Measurements from ENCODE around the gene RAP1GAP. TPM values are rescaled to one million over a fixed set of nuclear protein-coding genes. Genes with fewer than 3 reads are reported as not detected.

Gene RAP1GAP
- total RNA-seq, 1 donor from 2014 or later, result 1.2 TPM

GRCh38 chr1:21621761-21622436 lies 47.3 kb downstream of the RAP1GAP start:
- TF ChIP-seq POLR2AphosphoS5 (IDR thresholded peaks at IDR 0.05; ENCODE audit: insufficient read depth in 1 of 2, low read depth in 1 of 2), result no peak
- TF ChIP-seq, protein P1, sequence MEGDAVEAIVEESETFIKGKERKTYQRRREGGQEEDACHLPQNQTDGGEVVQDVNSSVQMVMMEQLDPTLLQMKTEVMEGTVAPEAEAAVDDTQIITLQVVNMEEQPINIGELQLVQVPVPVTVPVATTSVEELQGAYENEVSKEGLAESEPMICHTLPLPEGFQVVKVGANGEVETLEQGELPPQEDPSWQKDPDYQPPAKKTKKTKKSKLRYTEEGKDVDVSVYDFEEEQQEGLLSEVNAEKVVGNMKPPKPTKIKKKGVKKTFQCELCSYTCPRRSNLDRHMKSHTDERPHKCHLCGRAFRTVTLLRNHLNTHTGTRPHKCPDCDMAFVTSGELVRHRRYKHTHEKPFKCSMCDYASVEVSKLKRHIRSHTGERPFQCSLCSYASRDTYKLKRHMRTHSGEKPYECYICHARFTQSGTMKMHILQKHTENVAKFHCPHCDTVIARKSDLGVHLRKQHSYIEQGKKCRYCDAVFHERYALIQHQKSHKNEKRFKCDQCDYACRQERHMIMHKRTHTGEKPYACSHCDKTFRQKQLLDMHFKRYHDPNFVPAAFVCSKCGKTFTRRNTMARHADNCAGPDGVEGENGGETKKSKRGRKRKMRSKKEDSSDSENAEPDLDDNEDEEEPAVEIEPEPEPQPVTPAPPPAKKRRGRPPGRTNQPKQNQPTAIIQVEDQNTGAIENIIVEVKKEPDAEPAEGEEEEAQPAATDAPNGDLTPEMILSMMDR (IDR thresholded peaks at IDR 0.05), result no peak
- no peak for TF ChIP-seq POLR2A (IDR thresholded peaks at IDR 0.05)
- Histone ChIP-seq H3K27ac (no peak overlapping the region), H3K4me1 (peaks cover 19% of the 10 kb centered on the region), H3K27me3 (no peaks in the 10 kb centered on the region), H3K4me3 (peak overlapping the region; percentile 33 to 37), H3K9me3 (no peaks in the 10 kb centered on the region), H3K36me3 (no peaks in the 10 kb centered on the region)
- intact Hi-C loops (cut with DNase I), result no loop called here
- no peak for DNase-seq (ENCODE audit: extremely low spot score in 2 of 2)

GRCh38 chr1:21621051-21621450 lies 48.1 kb downstream of the RAP1GAP start:
- TF ChIP-seq, protein P1 (IDR thresholded peaks at IDR 0.05), result no peak
- no peak for TF ChIP-seq POLR2A (IDR thresholded peaks at IDR 0.05)
- H3K27ac ChIP-seq, result no peak overlapping the region
- no peak overlapping the region for H3K4me3 ChIP-seq
- H3K4me1 ChIP-seq, result peaks cover 19% of the 10 kb centered on the region
- no peaks in the 10 kb centered on the region for H3K36me3 ChIP-seq
- H3K9me3 ChIP-seq, result no peaks in the 10 kb centered on the region
- intact Hi-C loops (cut with DNase I), result no loop called here
- DNase-seq (ENCODE audit: extremely low spot score in 2 of 2), result no peak
- no peaks in the 10 kb centered on the region for H3K27me3 ChIP-seq

DNA sequence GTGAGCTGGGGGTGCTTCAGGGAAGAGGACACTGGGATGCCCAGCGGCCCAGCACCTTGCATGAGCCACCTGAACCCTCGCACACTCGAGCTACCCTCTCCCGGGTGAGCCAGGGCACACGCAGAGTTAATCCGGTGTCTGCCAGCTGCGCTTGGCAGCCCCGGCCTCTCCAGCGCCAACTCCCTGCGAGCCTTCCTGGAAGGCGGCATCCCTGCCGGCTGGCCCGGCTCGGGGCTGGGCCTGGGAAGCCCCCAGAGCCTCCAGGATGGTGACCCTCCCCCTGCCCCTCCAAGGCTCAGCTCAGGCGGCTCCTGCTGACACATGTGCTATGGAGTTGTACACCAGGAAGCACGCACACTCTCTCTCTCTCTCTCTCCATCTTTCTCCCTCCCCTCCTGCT lies 48.7 kb downstream of the RAP1GAP start:
- no peak for TF ChIP-seq POLR2A (IDR thresholded peaks at IDR 0.05)
- no peak for TF ChIP-seq POLR2AphosphoS5 (IDR thresholded peaks at IDR 0.05; ENCODE audit: insufficient read depth in 1 of 2, low read depth in 1 of 2)
- TF ChIP-seq, protein P1 (IDR thresholded peaks at IDR 0.05), result no peak
- Histone ChIP-seq H3K27ac (no peak overlapping the region), H3K9me3 (no peaks in the 10 kb centered on the region), H3K27me3 (no peaks in the 10 kb centered on the region), H3K4me3 (no peak overlapping the region), H3K4me1 (peaks cover 19% of the 10 kb centered on the region), H3K36me3 (no peaks in the 10 kb centered on the region)
- intact Hi-C loops (cut with DNase I), result no loop called here
- no peak for DNase-seq (ENCODE audit: extremely low spot score in 2 of 2)

GRCh38 chr1:21620011-21620410 lies 49.1 kb downstream of the RAP1GAP start:
- no peak for TF ChIP-seq POLR2AphosphoS5 (IDR thresholded peaks at IDR 0.05; ENCODE audit: insufficient read depth in 1 of 2, low read depth in 1 of 2)
- TF ChIP-seq, protein P1 (IDR thresholded peaks at IDR 0.05), result no peak
- TF ChIP-seq POLR2A (IDR thresholded peaks at IDR 0.05), result no peak
- Histone ChIP-seq H3K4me3 (no peak overlapping the region), H3K27ac (no peak overlapping the region), H3K36me3 (no peaks in the 10 kb centered on the region), H3K27me3 (no peaks in the 10 kb centered on the region), H3K4me1 (peaks cover 19% of the 10 kb centered on the region), H3K9me3 (no peaks in the 10 kb centered on the region)
- intact Hi-C loops (cut with DNase I), result no loop called here
- no peak for DNase-seq (ENCODE audit: extremely low spot score in 2 of 2)

DNA sequence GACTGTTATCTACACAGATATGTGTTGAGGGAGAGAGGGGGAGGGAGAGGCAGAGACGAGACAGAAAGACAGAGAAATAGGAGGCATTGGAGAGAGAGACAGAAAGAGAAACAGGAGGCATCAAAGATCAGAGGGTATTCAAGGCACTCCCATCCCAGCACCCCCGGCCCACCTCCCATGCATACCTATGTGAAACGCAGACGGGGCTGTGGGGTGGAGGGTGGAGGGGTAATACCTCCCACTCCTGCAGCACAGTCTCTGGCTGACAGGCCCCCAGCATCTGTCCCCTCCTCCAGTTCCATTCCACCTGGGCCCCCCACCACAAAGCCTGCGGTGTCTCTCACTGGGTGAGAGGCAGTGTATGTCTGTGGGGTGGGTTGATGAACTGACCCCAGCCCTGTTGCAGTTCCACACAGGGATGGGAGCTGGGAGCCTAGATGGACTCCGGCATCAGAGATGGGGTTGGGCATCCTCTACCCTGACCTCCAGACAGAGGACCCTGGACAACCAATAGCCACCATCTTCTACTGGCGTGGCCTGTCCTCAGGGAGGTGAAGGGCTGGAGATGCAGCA lies 49.7 kb downstream of the RAP1GAP start:
- no peak for TF ChIP-seq POLR2A (IDR thresholded peaks at IDR 0.05)
- TF ChIP-seq, protein P1 (IDR thresholded peaks at IDR 0.05), result no peak
- no peak for TF ChIP-seq POLR2AphosphoS5 (IDR thresholded peaks at IDR 0.05; ENCODE audit: insufficient read depth in 1 of 2, low read depth in 1 of 2)
- intact Hi-C loops (cut with DNase I), result no loop called here
- H3K4me3 ChIP-seq, result no peak overlapping the region
- DNase-seq (ENCODE audit: extremely low spot score in 2 of 2), result no peak
- H3K27ac ChIP-seq, result no peak overlapping the region
- no peaks in the 10 kb centered on the region for H3K27me3 ChIP-seq
- no peaks in the 10 kb centered on the region for H3K36me3 ChIP-seq
- no peaks in the 10 kb centered on the region for H3K9me3 ChIP-seq
- peaks cover 19% of the 10 kb centered on the region for H3K4me1 ChIP-seq

Measured in vagina (tissue), 2 donors.